GM19193 (cell line): ENCODE data around the gene ADAR.

Experiments used
- POLR2A ChIP-seq: IDR thresholded peaks from 4 replicates; pipeline ENCODE4 v1.6.1; 2011; ENCODE audit not compliant: insufficient read depth, insufficient read length; ENCODE audit errors: extremely low read depth

ADAR gene

DNA sequence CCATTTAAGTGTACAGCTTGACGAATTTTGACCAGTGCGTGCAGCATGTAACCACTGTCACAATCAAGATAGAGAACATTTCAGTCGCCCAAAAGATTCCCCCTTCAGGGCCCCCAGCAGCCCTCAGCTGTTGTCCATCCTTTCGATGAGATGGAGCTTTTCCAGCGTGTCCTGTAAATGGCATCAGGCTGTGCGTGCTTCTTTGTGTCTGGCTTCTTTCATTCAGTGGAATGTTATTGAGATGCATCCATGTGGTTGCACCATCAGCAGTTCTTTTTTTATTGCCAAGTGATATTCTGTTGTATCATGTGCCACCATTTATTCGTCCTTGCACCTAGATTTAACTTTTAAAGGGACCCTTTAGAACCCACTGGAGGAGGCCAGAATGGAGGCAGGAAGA lies 71.4 kb downstream of the ADAR start:
- no peak for TF ChIP-seq POLR2A

- TF ChIP-seq POLR2A, result no peak
Measured at GRCh38 chr1:154533952-154534844, 73.8 kb downstream of the ADAR start.
